GM10248 (cell line): ENCODE measurements around the gene UBE2D2.

ENCODE experiments used
- CTCF ChIA-PET: fragments of 300-600 bp; sonication (Branson Sonifier 250); formaldehyde crosslinking; extraction: SDS; loops from one replicate; lab custom pipeline; 2021; ENCODE audit warnings: antibody characterized with exemption; lab: Yijun Ruan, JAX
- POLR2A ChIA-PET: fragments of 350-650 bp; sonication (Branson Sonifier 250); formaldehyde crosslinking; extraction: SDS; loops from one replicate; lab custom pipeline; 2020; ENCODE audit warnings: antibody characterized with exemption; lab: Yijun Ruan, JAX
- DNase-seq: peaks from one replicate; pipeline ENCODE4 v3.0.0; 2012; ENCODE audit errors: extremely low spot score
- CTCF ChIP-seq: IDR thresholded peaks from 2 replicates; pipeline ENCODE4 v1.5.1; 2012; ENCODE audit warnings: mild to moderate bottlenecking, low read depth; ENCODE audit errors: extremely low read depth, missing control alignments, control extremely low read depth

The UBE2D2 gene

GRCh38 chr5:139664086-139664693 is 103.1 kb downstream of the UBE2D2 start:
- peak; percentile 80 for DNase-seq
- ChIA-PET POLR2A (interaction anchor here (0.6 to 1.4 kb wide), 3 partner anchors 10 to 23 kb away, joined by 4 to 9 read pairs (median 5); no protein-coding TSS in a partner anchor), CTCF (interaction anchor here (1.0 to 11.6 kb wide), 7 partner anchors 11 to 305 kb away, joined by 3 to 136 read pairs (median 10); partner anchors contain the start of gene CXXC5)
- no peak for TF ChIP-seq CTCF

- no peak for DNase-seq
- TF ChIP-seq CTCF: no peak
- ChIA-PET CTCF (interaction anchor here (1.0 to 11.6 kb wide), 10 partner anchors 12 to 491 kb away, joined by 3 to 136 read pairs (median 8); partner anchors contain the start of gene CXXC5), POLR2A (interaction anchor here (1.0 to 1.4 kb wide), 2 partner anchors 11 to 13 kb away, joined by 4 to 9 read pairs; no protein-coding TSS in a partner anchor)
Measured at GRCh38 chr5:139664727-139665351, 103.7 kb downstream of the UBE2D2 start.

- CTCF ChIA-PET: interaction anchor here (1.1 to 11.6 kb wide), 10 partner anchors 12 to 491 kb away, joined by 3 to 136 read pairs (median 8); partner anchors contain the start of gene CXXC5
- no peak for TF ChIP-seq CTCF
- no peak for DNase-seq
- POLR2A ChIA-PET: no interaction called here
Measured at GRCh38 chr5:139665626-139666025, 104.5 kb downstream of the UBE2D2 start.

GRCh38 chr5:139666551-139666950 is 105.4 kb downstream of the UBE2D2 start:
- DNase-seq: no peak
- ChIA-PET CTCF (interaction anchor here (1.4 to 11.6 kb wide), 8 partner anchors 8 to 99 kb away, joined by 3 to 136 read pairs (median 10); partner anchors contain the start of gene CXXC5), POLR2A (interaction anchor here (0.5 to 0.6 kb wide), 2 partner anchors 9 to 216 kb away, joined by 3 to 4 read pairs; no protein-coding TSS in a partner anchor)
- TF ChIP-seq CTCF: no peak

- POLR2A ChIA-PET: interaction anchor here (0.6 to 1.4 kb wide), 2 partner anchors 9 to 31 kb away, joined by 3 to 4 read pairs; no protein-coding TSS in a partner anchor
- TF ChIP-seq CTCF: no peak
- DNase-seq: no peak
- CTCF ChIA-PET: interaction anchor here (1.1 to 11.6 kb wide), 13 partner anchors 9 to 150 kb away, joined by 3 to 136 read pairs (median 5); partner anchors contain the start of gene CXXC5
Measured at GRCh38 chr5:139667001-139667729, 106.0 kb downstream of the UBE2D2 start.

- POLR2A ChIA-PET: interaction anchor here (1.4 kb wide), 1 partner anchor 32 kb away, joined by 4 read pairs; no protein-coding TSS in a partner anchor
- DNase-seq: no peak
- TF ChIP-seq CTCF: no peak
- CTCF ChIA-PET: interaction anchor here (1.1 to 11.6 kb wide), 12 partner anchors 9 to 150 kb away, joined by 3 to 136 read pairs (median 5); partner anchors contain the start of gene CXXC5
Measured at GRCh38 chr5:139667730-139668063, 106.6 kb downstream of the UBE2D2 start.
